Activated CD8-positive, alpha-beta memory T cell treated with anti-CD3 and anti-CD28 coated beads, Interleukin-2, amount 50 U/mL, for 4 hours (primary cell): Measurements from ENCODE around the gene RNPEPL1.
"Not testable (repeated sequence)": the region's sequence is repeated elsewhere in the genome, so short reads cannot be mapped to it uniquely, and the experiment has no call there.

ENCODE experiments used
- DNase-seq: peaks from one replicate; pipeline ENCODE4 v3.0.0-alpha.2; 2020

RNPEPL1 gene

GRCh38 chr2:240567872-240568677, at the start of gene RNPEPL1:
Gene RNPEPL1, plus strand, starts transcription at chr2:240568484. Its CDS starts 103 bp downstream, at chr2:240568587.
- DNase-seq = peak; percentile 56

GRCh38 chr2:240518981-240519380, 49.3 kb upstream of the RNPEPL1 start:
- DNase-seq = no peak

GRCh38 chr2:240519396-240520129, 48.7 kb upstream of the RNPEPL1 start:
- DNase-seq = no peak

GRCh38 chr2:240520130-240520973, 47.9 kb upstream of the RNPEPL1 start:
- no peak for DNase-seq

GRCh38 chr2:240520974-240521350, 47.3 kb upstream of the RNPEPL1 start:
- no peak for DNase-seq

GRCh38 chr2:240521885-240522284, 46.4 kb upstream of the RNPEPL1 start:
- DNase-seq = not testable (repeated sequence)

- no peak for DNase-seq
These were observed 45.9 kb upstream of the RNPEPL1 start for GRCh38 chr2:240522406-240522805.

GRCh38 chr2:240523451-240524281, 44.6 kb upstream of the RNPEPL1 start:
- no peak for DNase-seq

- no peak for DNase-seq
These were observed 43.1 kb upstream of the RNPEPL1 start for GRCh38 chr2:240524963-240525718.

- no peak for DNase-seq
These were observed 42.5 kb upstream of the RNPEPL1 start for GRCh38 chr2:240525802-240526201.

GRCh38 chr2:240526521-240526920, 41.8 kb upstream of the RNPEPL1 start:
- DNase-seq = no peak

- DNase-seq = no peak
These were observed 41.0 kb upstream of the RNPEPL1 start for GRCh38 chr2:240527153-240527750.

- DNase-seq = no peak
These were observed 39.8 kb upstream of the RNPEPL1 start for GRCh38 chr2:240528406-240529040.

GRCh38 chr2:240529344-240529999, 38.8 kb upstream of the RNPEPL1 start:
- DNase-seq = no peak

- DNase-seq = no peak
These were observed 38.1 kb upstream of the RNPEPL1 start for GRCh38 chr2:240530181-240530580.

GRCh38 chr2:240531038-240531437, 37.2 kb upstream of the RNPEPL1 start:
- DNase-seq = no peak

- DNase-seq = no peak
These were observed 36.1 kb upstream of the RNPEPL1 start for GRCh38 chr2:240532031-240532775.

GRCh38 chr2:240538031-240538780, 30.1 kb upstream of the RNPEPL1 start:
- DNase-seq = no peak

GRCh38 chr2:240539101-240539500, 29.2 kb upstream of the RNPEPL1 start:
- DNase-seq = not testable (repeated sequence)
